ENCODE measurements around the gene RNF44. TPM values are rescaled to one million over a fixed set of nuclear protein-coding genes. Genes with fewer than 3 reads are reported as not detected.

Gene RNF44
- total RNA-seq, 1 experiment from 2014 or later: 172 TPM

DNA sequence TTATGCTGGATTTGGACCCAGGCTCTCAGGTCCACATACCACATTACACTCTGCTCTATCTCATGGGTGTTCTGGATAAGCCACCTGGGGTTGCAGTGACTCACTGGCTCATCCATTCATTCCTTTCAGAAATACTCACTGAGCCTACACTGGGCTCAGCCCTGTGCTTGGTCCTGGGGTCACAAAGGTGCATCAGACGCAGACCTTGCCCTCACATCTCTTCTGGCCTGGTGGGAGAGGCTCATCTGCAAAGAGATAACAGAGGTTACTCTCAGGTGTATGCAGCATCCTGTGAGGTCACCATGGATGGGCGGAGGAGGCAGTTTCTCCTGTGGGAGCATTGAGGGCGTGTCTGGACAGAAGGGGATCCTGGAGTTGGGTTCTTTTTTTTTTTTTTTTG, 24.1 kb upstream of the RNF44 start:
- no peaks in the 10 kb centered on the region for H3K79me2 ChIP-seq (ENCODE audit: insufficient read depth, low read length)
- no peak overlapping the region for H3K4ac ChIP-seq (ENCODE audit: low read depth, low read length)
- H2BK15ac ChIP-seq (ENCODE audit: low read depth, low read length): no peak overlapping the region
- no peak overlapping the region for H3K23ac ChIP-seq (ENCODE audit: insufficient read length, low read depth, low read length)
- Mint-ChIP-seq H3K27ac (no peak overlapping the region), H3K9me3 (peaks cover 3 to 6% of the 10 kb centered on the region in 2 experiments; a peak in 4 of 5 replicates), H3K36me3 (ENCODE audit: insufficient read depth in 1 of 3, low read depth in 3 of 3) (no peaks in the 10 kb centered on the region; a peak in 1 of 7 replicates), H3K4me1 (peaks cover 24 to 25% of the 10 kb centered on the region in 2 experiments), H3K4me3 (no peak overlapping the region), H3K27me3 (ENCODE audit: low read depth) (peaks cover 3% of the 10 kb centered on the region)
- no peak overlapping the region for H3K27ac ChIP-seq (ENCODE audit: insufficient read length, low read depth, low read length)
- TF ChIP-seq, protein P1, sequence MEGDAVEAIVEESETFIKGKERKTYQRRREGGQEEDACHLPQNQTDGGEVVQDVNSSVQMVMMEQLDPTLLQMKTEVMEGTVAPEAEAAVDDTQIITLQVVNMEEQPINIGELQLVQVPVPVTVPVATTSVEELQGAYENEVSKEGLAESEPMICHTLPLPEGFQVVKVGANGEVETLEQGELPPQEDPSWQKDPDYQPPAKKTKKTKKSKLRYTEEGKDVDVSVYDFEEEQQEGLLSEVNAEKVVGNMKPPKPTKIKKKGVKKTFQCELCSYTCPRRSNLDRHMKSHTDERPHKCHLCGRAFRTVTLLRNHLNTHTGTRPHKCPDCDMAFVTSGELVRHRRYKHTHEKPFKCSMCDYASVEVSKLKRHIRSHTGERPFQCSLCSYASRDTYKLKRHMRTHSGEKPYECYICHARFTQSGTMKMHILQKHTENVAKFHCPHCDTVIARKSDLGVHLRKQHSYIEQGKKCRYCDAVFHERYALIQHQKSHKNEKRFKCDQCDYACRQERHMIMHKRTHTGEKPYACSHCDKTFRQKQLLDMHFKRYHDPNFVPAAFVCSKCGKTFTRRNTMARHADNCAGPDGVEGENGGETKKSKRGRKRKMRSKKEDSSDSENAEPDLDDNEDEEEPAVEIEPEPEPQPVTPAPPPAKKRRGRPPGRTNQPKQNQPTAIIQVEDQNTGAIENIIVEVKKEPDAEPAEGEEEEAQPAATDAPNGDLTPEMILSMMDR (conservative IDR thresholded peaks at IDR 0.05): no peak
- no peak overlapping the region for H2BK20ac ChIP-seq (ENCODE audit: low read depth, low read length, poor library complexity, severe bottlenecking)
- DNase-seq: no peak
- no peak overlapping the region for H3K4me2 ChIP-seq (ENCODE audit: insufficient read depth, insufficient read length, low read length)
- H3K27me3 ChIP-seq (ENCODE audit: insufficient read depth, low read length): no peaks in the 10 kb centered on the region
- no peak overlapping the region for H2BK12ac ChIP-seq (ENCODE audit: insufficient read length, low read depth, low read length)
- H3K23me2 ChIP-seq (ENCODE audit: insufficient read length, low read depth, low read length, poor library complexity, severe bottlenecking): no peaks in the 10 kb centered on the region
- H2AK5ac ChIP-seq (ENCODE audit: insufficient read length, low read length): no peak overlapping the region
- WGBS (ENCODE audit: extremely low coverage, insufficient read length, low lambda C conversion rate): no CpG with 5 or more reads among the region's 3 CpGs
- H2AFZ ChIP-seq (ENCODE audit: low read length): no peak overlapping the region
- H3K79me1 ChIP-seq (ENCODE audit: insufficient read depth, low read depth, low read length, poor library complexity, severe bottlenecking): no peaks in the 10 kb centered on the region
- no peak overlapping the region for H3K18ac ChIP-seq (ENCODE audit: insufficient read length, low read depth, low read length)
- no peak overlapping the region for H2BK5ac ChIP-seq (ENCODE audit: insufficient read length, low read length)
- H4K20me1 ChIP-seq (ENCODE audit: control insufficient read depth, insufficient read depth, insufficient read length): no peaks in the 10 kb centered on the region
- H3T11ph ChIP-seq (ENCODE audit: low read length): no peak overlapping the region
- H3K9me3 ChIP-seq (ENCODE audit: control insufficient read depth, low read depth, low read length): no peaks in the 10 kb centered on the region
- no peaks in the 10 kb centered on the region for H3K4me1 ChIP-seq (ENCODE audit: insufficient read depth, low read length)
- H3K56ac ChIP-seq (ENCODE audit: insufficient read length, low read depth, low read length): no peak overlapping the region
- H2BK120ac ChIP-seq (ENCODE audit: low read depth, low read length, poor library complexity, severe bottlenecking): no peak overlapping the region
- H4K91ac ChIP-seq (ENCODE audit: insufficient read length, low read depth, low read length): no peak overlapping the region
- H3K9ac ChIP-seq (ENCODE audit: extremely low read depth, insufficient read length, low read length): no peak overlapping the region
- H4K8ac ChIP-seq (replicated peaks; ENCODE audit: insufficient read length, low read depth, low read length): no peak overlapping the region
- H4K5ac ChIP-seq (ENCODE audit: insufficient read length, low read depth, low read length): no peak overlapping the region
- H3K14ac ChIP-seq (ENCODE audit: insufficient read depth, low read length): no peak overlapping the region

Data from H9 (cell line).